ENCODE results near the gene G6PD. TPM values are rescaled to one million over a fixed set of nuclear protein-coding genes. Genes with fewer than 3 reads are reported as not detected.

The G6PD gene
- total RNA-seq (2021; fragmentation: NEBNext Ultra II Directional; extraction: Animal tissue kit (Norgen Biotek cat#: 25700)) (55.1 and 61.7 TPM in 2 replicates), polyA plus RNA-seq (2011; rRNA removed) (47.3 and 88.4 TPM in 2 replicates), polyA minus RNA-seq (2011; rRNA and poly(A)+ RNA removed) (39.1 and 50.9 TPM in 2 replicates)
- 31.1 TPM for polyA plus RNA-seq (2011; cell fraction: cytosol; rRNA removed)
- 102 TPM for polyA plus RNA-seq (2011; cell fraction: nucleus; rRNA removed)
- polyA plus RNA-seq (2012, experiment 1 of 2): 47.9 to 71.9 TPM (median 70.3 TPM) in 4 replicates
- 66.5 TPM for polyA plus RNA-seq (2012, experiment 2 of 2)
- polyA plus RNA-seq (2013, experiment 1 of 2): 42.6 TPM
- 39.9 TPM for polyA plus RNA-seq (2013, experiment 2 of 2)
- polyA minus RNA-seq (2011; cell fraction: cytosol; rRNA and poly(A)+ RNA removed): 39.6 TPM
- polyA minus RNA-seq (2011; cell fraction: nucleus; rRNA and poly(A)+ RNA removed): 63.2 TPM
- long read RNA-seq, experiment 1, transcript G6PD-211 (13 exons, 2,632 nt): major isoform, 9 of 56 reads
- long read RNA-seq, experiment 1, partial matches to known transcripts: 36 of 56 reads
- long read RNA-seq, experiment 1, other reads (novel, unspliced or antisense): 8 of 56 reads
- long read RNA-seq, experiment 2, transcript G6PD-211 (13 exons, 2,632 nt): major isoform, 6 of 9 reads
- long read RNA-seq, experiment 2, partial matches to known transcripts: 0 of 9 reads
- long read RNA-seq, experiment 2, other reads (novel, unspliced or antisense): 2 of 9 reads

- DNase-seq (ENCODE audit: low read depth in 1 of 2, low spot score in 2 of 2) (peak in 1 of 2 experiments; percentile 86), FAIRE-seq (no peak)
- peak within 1 kb of the TSS; percentile 85 to 96 for H3K4me2 ChIP-seq (ENCODE audit: insufficient read depth in 1 of 2, low read depth in 2 of 2, low read length in 2 of 2)
- peaks cover 0 to 10% (median 6%) of the 10 kb centered on the region in 4 experiments; a peak in 5 of 8 replicates for H3K36me3 ChIP-seq (ENCODE audit: control insufficient read depth in 2 of 4, insufficient read depth in 4 of 4, low read length in 3 of 4)
- peak within 1 kb of the TSS; percentile 73; the same call in 1 of the 2 replicates for H3K27ac ChIP-seq (ENCODE audit: low read depth, low read length)
- H4K20me1 ChIP-seq (replicated peaks in 1 of 2; ENCODE audit: control insufficient read depth in 1 of 2, insufficient read depth in 2 of 2, low read length in 2 of 2): peaks cover 0 to 9% of the 10 kb centered on the region in 2 experiments
- no peak within 1 kb of the TSS for H4K91ac ChIP-seq (replicated peaks; ENCODE audit: insufficient read length, low read length)
- CTCF ChIA-PET (ENCODE audit: partially characterized antibody): interaction anchor here (0.5 to 0.6 kb wide), 2 partner anchors 22 to 68 kb away, joined by 3 to 4 read pairs; no protein-coding TSS in a partner anchor
- peaks cover 0 to 21% of the 10 kb centered on the region in 2 experiments; a peak in 2 of 4 replicates for H3K79me2 ChIP-seq (ENCODE audit: control insufficient read depth in 1 of 2, insufficient read depth in 2 of 2, low read length in 2 of 2)
- H4K5ac ChIP-seq (ENCODE audit: insufficient read length, low read depth, low read length): peak within 1 kb of the TSS; percentile 91
- POLR2A ChIA-PET (ENCODE audit: partially characterized antibody): interaction anchor here (0.6 to 1.8 kb wide), 4 partner anchors 8 to 56 kb away, joined by 3 to 6 read pairs (median 4); partner anchors contain the start of genes FAM3A and SLC10A3
- H2AFZ ChIP-seq (ENCODE audit: low read length): no peak within 1 kb of the TSS; the same call in none of the 2 replicates
- H2BK5ac ChIP-seq (ENCODE audit: low read depth, low read length): peak within 1 kb of the TSS; percentile 60; the same call in 1 of the 2 replicates
- no peak within 1 kb of the TSS for H3K4ac ChIP-seq (replicated peaks; ENCODE audit: insufficient read length, low read depth, low read length)
- peak within 1 kb of the TSS; percentile 73 for H3K56ac ChIP-seq (replicated peaks; ENCODE audit: insufficient read length, low read depth, low read length)
- peak within 1 kb of the TSS; percentile 32 for H3K18ac ChIP-seq (ENCODE audit: extremely low read depth, low read length)
- no peak within 1 kb of the TSS for H3K14ac ChIP-seq (ENCODE audit: insufficient read length)
- 6% methylated on average over 10 of the region's 92 CpGs; no CpG with 5 or more reads in 1 of the 2 experiments for WGBS, 2 experiments (ENCODE audit: extremely low coverage in 1 of 2, insufficient coverage in 1 of 2, insufficient read length in 1 of 2, insufficient replicate concordance in 2 of 2, low coverage in 1 of 2, low lambda C conversion rate in 2 of 2, missing lambda C conversion rate in 1 of 2)
- no peak within 1 kb of the TSS for H2BK20ac ChIP-seq (ENCODE audit: low read length)
- no peak within 1 kb of the TSS for H2AK5ac ChIP-seq (ENCODE audit: low read depth, low read length)
- H4K8ac ChIP-seq (ENCODE audit: extremely low read depth, insufficient read depth, low read length): peak within 1 kb of the TSS; percentile 71; the same call in 1 of the 2 replicates
- H3K23me2 ChIP-seq (ENCODE audit: low read depth, low read length): peaks cover 5% of the 10 kb centered on the region; the same call in 1 of the 2 replicates
- peaks cover 0 to 6% (median 1%) of the 10 kb centered on the region in 4 experiments; a peak in 4 of 7 replicates for H3K4me1 ChIP-seq (replicated peaks in 1 of 4; ENCODE audit: control insufficient read depth in 3 of 4, insufficient read depth in 4 of 4, low read length in 3 of 4)
- H3K27me3 ChIP-seq (replicated peaks in 1 of 4; ENCODE audit: control insufficient read depth in 3 of 4, extremely low read depth in 1 of 4, insufficient read depth in 3 of 4, low read length in 3 of 4): no peaks in the 10 kb centered on the region
- 0 out of 2 replicates have a peak, but pooled peaks cover 3% of the 10 kb centered on the region for H3K79me1 ChIP-seq (ENCODE audit: low read depth, low read length)
- no peaks in the 10 kb centered on the region for H3K9me3 ChIP-seq (ENCODE audit: insufficient read depth in 2 of 2, low read depth in 1 of 2, low read length in 1 of 2)
- H2BK12ac ChIP-seq (ENCODE audit: low read depth, low read length): no peak within 1 kb of the TSS
- peak within 1 kb of the TSS; percentile 75 to 99 (median 88) for H3K4me3 ChIP-seq (ENCODE audit: extremely low read depth in 1 of 4, insufficient read depth in 2 of 4, low read depth in 3 of 4, low read length in 4 of 4)
- H3K23ac ChIP-seq (ENCODE audit: insufficient read length): no peak within 1 kb of the TSS
- no peak within 1 kb of the TSS for H2BK15ac ChIP-seq (ENCODE audit: low read length)
- no peak within 1 kb of the TSS for H2BK120ac ChIP-seq (replicated peaks; ENCODE audit: low read depth, low read length)
- H3K9ac ChIP-seq (replicated peaks in 1 of 4; ENCODE audit: extremely low read depth in 1 of 4, low read depth in 3 of 4, low read length in 3 of 4): peak within 1 kb of the TSS; percentile 51 to 83 (median 72)
- TF ChIP-seq RAD21 (IDR thresholded peaks at IDR 0.05 in 1 of 2, conservative IDR thresholded peaks at IDR 0.05 in 1 of 2; ENCODE audit: low read depth in 2 of 2, low read length in 2 of 2) (no peak), TAF7 (optimal IDR thresholded peaks at IDR 0.05; ENCODE audit: borderline replicate concordance, low read depth, low read length) (peak; percentile 5), SAP30 (IDR thresholded peaks at IDR 0.05; ENCODE audit: insufficient read depth, insufficient replicate concordance, low read length) (no peak), EGR1 (IDR thresholded peaks at IDR 0.05; ENCODE audit: borderline replicate concordance, low read depth, low read length) (0 out of 2 replicates have a peak, but pooled peaks have one; percentile 29), TAF1 (IDR thresholded peaks at IDR 0.05; ENCODE audit: low read depth, low read length) (peak; percentile 48), POLR2A (IDR thresholded peaks at IDR 0.05; ENCODE audit: control extremely low read depth in 1 of 2, low read depth in 2 of 2, low read length in 2 of 2) (peak in 1 of 2 experiments; percentile 74; a peak in 2 of 3 replicates)
These were observed at the start of gene G6PD for GRCh38 chrX:154546354-154547244. G6PD (minus strand) TSS chrX:154546846; CDS start chrX:154546155, 691 bp downstream.

Measured in H1 (cell line).